HG02981 (cell line): ENCODE results near the gene C1D.
"Not testable (repeated sequence)": the region's sequence is repeated elsewhere in the genome, so short reads cannot be mapped to it uniquely, and the experiment has no call there.

Experiments used
- ATAC-seq: cut with Tn5 transposase; IDR thresholded peaks from one replicate; pipeline ENCODE4 v1.9.1; 2021; ENCODE audit warnings: mild to moderate bottlenecking, moderate library complexity; ENCODE audit not compliant: unreplicated experiment

C1D gene

DNA sequence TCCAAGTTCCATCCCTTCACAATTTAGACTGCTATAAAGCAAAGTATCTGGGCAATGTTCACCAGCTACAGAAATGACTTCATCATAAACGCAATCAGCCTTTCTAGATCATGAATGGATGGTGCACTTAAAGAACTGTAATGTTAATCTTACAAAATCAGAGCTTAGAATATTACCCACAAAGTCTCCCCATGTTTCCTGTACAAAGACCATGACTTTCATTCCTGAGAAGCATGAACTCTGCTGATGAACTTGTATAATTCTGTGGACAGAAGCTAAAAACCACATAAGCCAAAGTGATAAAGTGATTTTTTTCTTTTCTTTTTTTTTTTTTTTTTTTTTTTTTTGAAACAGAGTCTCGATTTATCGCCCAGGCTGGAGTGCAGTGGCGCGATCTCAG lies 53.3 kb downstream of the C1D start:
- ATAC-seq = no peak

DNA sequence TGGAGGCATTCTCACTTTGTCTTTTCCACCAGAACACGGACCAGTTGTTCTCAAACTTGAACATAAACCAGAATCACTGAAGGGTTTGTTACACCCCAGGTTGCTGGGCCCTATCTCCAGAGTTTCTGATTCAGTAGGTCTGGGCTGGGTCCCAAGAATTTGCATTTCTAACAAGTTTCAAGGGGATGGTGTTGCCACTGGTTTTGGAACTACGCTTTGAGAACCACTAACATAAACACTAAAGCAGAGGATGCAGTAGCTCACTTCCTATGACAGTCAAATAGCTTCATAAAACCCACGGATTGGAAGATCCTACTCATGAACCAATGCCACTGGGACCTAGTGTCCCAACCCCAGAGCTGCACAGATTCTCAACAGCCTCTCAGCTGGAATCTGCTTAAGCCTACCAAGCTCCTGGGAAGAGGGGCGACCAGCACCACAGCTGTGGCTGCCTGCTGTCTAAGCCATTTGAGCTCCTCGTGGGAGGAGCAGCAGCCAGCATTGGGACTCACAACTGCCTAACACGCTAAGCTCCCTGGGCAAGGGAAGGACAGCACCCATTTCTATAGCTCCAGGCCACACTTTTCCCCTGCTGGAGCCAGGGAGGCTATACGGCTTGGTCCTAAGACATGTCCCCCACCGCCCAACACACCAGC lies 62.5 kb downstream of the C1D start:
- ATAC-seq = no peak

DNA sequence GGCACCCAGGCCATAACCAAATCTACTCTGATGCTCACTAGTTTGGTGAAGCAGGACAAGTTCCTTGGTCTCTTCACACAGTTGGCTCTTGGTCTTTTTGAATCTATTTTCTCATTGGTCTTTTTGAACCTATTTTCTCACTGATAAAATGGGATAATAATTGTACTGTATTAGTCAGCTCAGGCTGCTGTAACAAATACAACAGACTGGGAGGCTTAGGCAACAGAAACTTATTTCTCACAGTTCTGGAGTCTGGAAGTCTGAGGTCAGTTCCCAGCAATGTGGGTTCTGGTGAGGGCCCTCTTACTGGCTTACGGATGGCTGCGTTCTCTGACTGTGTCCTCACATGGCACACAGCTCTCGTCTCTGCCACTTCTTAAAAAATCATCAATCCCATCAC lies 63.5 kb downstream of the C1D start:
- no peak for ATAC-seq

DNA sequence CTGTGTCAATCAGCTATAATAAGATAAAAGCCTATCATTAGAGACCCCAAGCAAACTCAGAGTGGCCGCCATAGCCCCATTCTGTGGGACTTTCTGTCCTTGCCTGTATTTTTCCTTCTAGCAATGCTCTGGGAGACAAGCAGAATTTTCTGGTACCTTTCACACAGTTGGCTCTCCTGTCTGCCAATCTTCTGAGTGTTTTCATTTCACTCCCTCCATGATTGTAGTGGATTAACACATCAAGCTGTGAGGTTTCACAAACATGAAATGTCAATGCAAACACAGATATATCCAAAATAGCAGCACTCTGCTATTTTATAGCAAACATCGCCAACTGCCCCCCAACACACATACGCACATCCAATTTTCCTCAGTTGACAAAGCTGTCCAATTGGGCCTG lies 64.9 kb downstream of the C1D start:
- no peak for ATAC-seq

DNA sequence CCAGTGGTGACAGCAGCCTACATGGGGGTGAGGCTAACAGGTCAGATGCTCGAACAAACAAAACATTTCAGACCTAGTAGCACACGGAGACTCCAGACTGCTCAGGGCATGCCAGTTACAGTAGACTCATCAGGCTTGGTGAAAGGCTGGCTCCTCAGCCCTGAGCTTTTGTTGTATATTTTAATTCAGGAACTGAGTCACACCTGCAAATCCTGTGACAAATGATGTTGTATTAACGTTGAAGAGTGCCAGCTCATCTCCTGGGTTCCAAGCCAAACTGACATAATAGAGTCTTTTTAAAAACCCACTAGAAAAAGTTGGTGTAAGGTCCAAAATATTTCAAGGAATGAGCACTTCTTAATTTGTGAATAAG lies 65.3 kb downstream of the C1D start:
- ATAC-seq = no peak

DNA sequence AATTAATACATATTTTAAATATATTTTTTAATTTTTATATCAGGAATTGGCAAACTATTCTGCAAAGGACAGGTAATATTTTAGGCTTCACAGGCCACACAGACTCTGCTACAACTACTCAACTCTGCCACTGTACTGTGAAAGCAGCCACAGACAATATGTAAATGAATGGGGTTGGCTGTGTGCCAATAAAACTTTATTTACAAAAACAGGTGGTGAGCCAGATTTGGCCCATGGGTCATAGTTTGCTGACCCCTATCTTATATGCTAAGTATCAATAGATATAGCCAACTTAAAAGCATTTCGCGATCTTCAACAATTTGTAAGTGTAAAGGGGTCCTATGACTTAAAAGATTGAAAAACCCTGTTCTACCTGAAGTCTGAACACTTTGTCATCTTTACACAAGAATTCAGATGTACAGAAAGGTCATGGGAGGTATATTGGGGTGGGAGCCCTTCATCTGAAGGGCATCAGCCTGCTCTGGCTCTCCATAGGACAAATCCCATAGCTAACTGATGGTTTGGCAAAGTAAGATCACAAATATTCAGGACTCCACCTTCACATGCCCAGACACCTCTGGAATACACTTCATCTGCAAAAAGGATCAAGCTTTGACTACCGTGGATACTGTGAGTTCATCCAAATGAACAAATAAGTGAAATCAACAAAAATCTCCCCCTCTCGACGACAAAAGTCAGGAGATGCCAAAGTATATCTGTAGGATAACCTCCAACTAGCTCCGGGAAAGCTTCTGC lies 65.9 kb downstream of the C1D start:
- no peak for ATAC-seq

DNA sequence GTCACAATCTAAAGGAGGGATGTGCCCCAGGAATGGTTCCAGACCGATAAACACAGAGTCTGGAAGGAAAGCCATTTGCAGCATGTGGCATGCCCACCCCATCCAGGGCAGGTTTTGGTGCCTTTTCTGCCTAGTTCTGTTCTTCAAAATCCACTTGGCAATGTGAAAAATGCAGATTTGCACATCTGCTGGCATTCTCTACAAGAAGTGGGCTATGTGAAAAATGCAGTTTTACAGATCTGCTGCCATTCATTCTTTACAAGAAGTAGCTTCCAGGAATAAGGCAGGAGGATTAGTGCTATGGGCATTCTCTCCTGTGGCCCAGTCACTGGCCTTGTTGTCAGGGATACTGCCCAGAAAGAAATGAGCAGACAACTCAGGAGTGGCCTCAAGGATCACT lies 68.1 kb downstream of the C1D start:
- no peak for ATAC-seq

DNA sequence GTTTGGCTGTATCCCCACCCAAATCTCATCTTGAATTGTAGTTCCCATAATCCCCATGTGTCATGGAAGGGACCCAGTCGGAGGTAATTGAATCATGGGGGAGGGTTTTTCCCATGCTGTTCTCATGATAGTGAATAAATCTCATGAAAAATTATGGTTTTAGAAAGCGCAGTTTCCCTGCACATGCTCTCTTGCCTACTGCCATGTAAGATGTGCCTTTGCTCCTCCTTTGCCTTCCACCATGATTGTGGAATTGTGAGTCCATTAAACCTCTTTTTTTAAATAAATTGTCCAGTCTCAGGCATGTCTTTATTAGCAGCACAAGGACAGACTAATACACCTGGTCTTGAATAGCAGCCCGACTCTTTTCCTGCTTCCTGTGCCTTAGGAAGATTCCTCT lies 68.7 kb downstream of the C1D start:
- not testable (repeated sequence) for ATAC-seq

DNA sequence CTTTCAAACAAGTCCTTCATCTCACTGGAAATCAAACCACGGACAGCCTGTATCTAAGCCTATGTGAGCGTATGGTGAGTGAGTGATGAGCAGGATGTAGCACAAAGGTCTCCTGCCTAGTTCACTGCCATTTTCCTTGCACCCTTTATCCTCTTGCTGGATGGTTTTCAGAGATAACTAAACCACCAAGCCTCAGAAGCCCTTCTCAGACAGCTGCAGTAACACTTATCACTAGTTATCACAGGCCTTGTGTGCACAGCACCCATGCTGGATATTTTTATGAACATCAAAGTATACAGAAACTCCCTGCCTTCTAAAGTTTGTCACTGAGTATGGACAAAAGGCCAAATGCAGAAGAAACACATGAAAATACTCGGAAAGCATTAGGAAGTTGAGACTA lies 69.5 kb downstream of the C1D start:
- ATAC-seq = no peak

DNA sequence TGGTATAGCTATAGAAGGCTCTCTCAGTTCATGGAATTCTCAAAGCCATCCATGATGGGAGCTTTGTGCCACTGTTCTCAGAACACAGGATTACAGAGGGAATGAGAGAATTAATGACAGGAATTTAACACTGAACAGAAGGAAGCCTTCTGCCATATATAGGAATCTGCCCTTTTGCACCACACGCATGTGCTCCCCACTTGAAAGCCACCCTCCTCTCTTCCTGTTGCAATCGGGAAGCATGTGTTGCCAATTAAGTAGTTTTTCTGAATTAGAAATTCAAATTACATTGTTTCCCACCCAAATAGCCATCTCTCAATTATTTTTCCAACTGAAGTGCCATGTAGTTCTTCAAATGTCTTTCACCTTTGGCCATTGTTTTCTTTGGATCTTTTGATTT lies 71.3 kb downstream of the C1D start:
- no peak for ATAC-seq
